Measurements from ENCODE around the gene PIBF1.

PIBF1 gene

GRCh38 chr13:72920097-72920496, 138.2 kb downstream of the PIBF1 start:
- TF ChIP-seq FOXP2 (optimal IDR thresholded peaks at IDR 0.05; ENCODE audit: borderline replicate concordance, extremely low read depth, extremely low read length, insufficient read depth) (no peak), SIN3A (IDR thresholded peaks at IDR 0.05; ENCODE audit: borderline replicate concordance, insufficient read depth, low read length) (no peak), TAF1 (IDR thresholded peaks at IDR 0.05; ENCODE audit: borderline replicate concordance, insufficient read depth, low read length) (no peak), POLR2AphosphoS5 (IDR thresholded peaks at IDR 0.05; ENCODE audit: low read depth, low read length) (no peak), REST (IDR thresholded peaks at IDR 0.05; ENCODE audit: insufficient read depth in 1 of 2, low read depth in 2 of 2, low read length in 2 of 2) (no peak)

- TF ChIP-seq REST (IDR thresholded peaks at IDR 0.05; ENCODE audit: insufficient read depth in 1 of 2, low read depth in 2 of 2, low read length in 2 of 2) (no peak), TAF1 (IDR thresholded peaks at IDR 0.05; ENCODE audit: borderline replicate concordance, insufficient read depth, low read length) (no peak)
Observed at GRCh38 chr13:72931311-72931710, 149.4 kb downstream of the PIBF1 start.

- TF ChIP-seq TAF1 (IDR thresholded peaks at IDR 0.05; ENCODE audit: borderline replicate concordance, insufficient read depth, low read length) (no peak), SIN3A (IDR thresholded peaks at IDR 0.05; ENCODE audit: borderline replicate concordance, insufficient read depth, low read length) (no peak), REST (IDR thresholded peaks at IDR 0.05; ENCODE audit: insufficient read depth in 1 of 2, low read depth in 2 of 2, low read length in 2 of 2) (no peak), POLR2AphosphoS5 (IDR thresholded peaks at IDR 0.05; ENCODE audit: low read depth, low read length) (no peak), FOXP2 (optimal IDR thresholded peaks at IDR 0.05; ENCODE audit: borderline replicate concordance, extremely low read depth, extremely low read length, insufficient read depth) (no peak)
Observed at GRCh38 chr13:72932250-72932649, 150.3 kb downstream of the PIBF1 start.

- TF ChIP-seq SIN3A (IDR thresholded peaks at IDR 0.05; ENCODE audit: borderline replicate concordance, insufficient read depth, low read length) (no peak), POLR2AphosphoS5 (IDR thresholded peaks at IDR 0.05; ENCODE audit: low read depth, low read length) (no peak), REST (IDR thresholded peaks at IDR 0.05; ENCODE audit: insufficient read depth in 1 of 2, low read depth in 2 of 2, low read length in 2 of 2) (no peak)
Observed at GRCh38 chr13:72952529-72953141, 170.7 kb downstream of the PIBF1 start.

- TF ChIP-seq SIN3A (IDR thresholded peaks at IDR 0.05; ENCODE audit: borderline replicate concordance, insufficient read depth, low read length) = no peak
- no peak for TF ChIP-seq TAF1 (IDR thresholded peaks at IDR 0.05; ENCODE audit: borderline replicate concordance, insufficient read depth, low read length)
- TF ChIP-seq REST (IDR thresholded peaks at IDR 0.05; ENCODE audit: insufficient read depth in 1 of 2, low read depth in 2 of 2, low read length in 2 of 2) = no peak
- no peak for TF ChIP-seq POLR2AphosphoS5 (IDR thresholded peaks at IDR 0.05; ENCODE audit: low read depth, low read length)
- no peak for TF ChIP-seq FOXP2 (optimal IDR thresholded peaks at IDR 0.05; ENCODE audit: borderline replicate concordance, extremely low read depth, extremely low read length, insufficient read depth)
Observed at GRCh38 chr13:72953391-72953965, 171.5 kb downstream of the PIBF1 start.

All from PFSK-1 (cell line).